ENCODE measurements around the gene GGCX. TPM values are rescaled to one million over a fixed set of nuclear protein-coding genes. Genes with fewer than 3 reads are reported as not detected.

The GGCX gene
- 40.5 to 44.4 TPM (median 42.6 TPM) in 5 replicates for total RNA-seq (2022; extraction: Qiagen RNA extraction)

GRCh38 chr2:85561280-85562212 lies at the start of gene GGCX:
Gene GGCX, minus strand, starts transcription at chr2:85561493. Its CDS starts 65 bp downstream, at chr2:85561428.

GRCh38 chr2:85602476-85603234 lies 41.4 kb upstream of the GGCX start, which contains the start of gene TMEM150A:
Gene TMEM150A, minus strand, starts transcription at chr2:85602698. Its CDS starts 750 bp downstream, at chr2:85601948.

GRCh38 chr2:85595301-85596025 lies 34.2 kb upstream of the GGCX start, which contains the start of gene RNF181:
Gene RNF181, plus strand, starts transcription at chr2:85595745. Its CDS starts 19 bp downstream, at chr2:85595764.

GRCh38 chr2:85584354-85584856 lies 23.1 kb upstream of the GGCX start, which contains the start of gene VAMP5:
Gene VAMP5, plus strand, starts transcription at chr2:85584431. Its CDS starts 60 bp downstream, at chr2:85584491.

GRCh38 chr2:85577386-85578242 lies 16.3 kb upstream of the GGCX start, which contains the start of gene VAMP8:
Gene VAMP8, plus strand, starts transcription at chr2:85577586. Its CDS starts 61 bp downstream, at chr2:85577647.

GRCh38 chr2:85538507-85539360 lies 22.6 kb downstream of the GGCX start, which contains the start of gene MAT2A:
Gene MAT2A, plus strand, starts transcription at chr2:85539168. Its CDS starts 120 bp downstream, at chr2:85539288.

Other genes with a start within 250 kb of the GGCX start
- gene TGOLN2, start 233.5 kb downstream of the GGCX start, total RNA-seq (2022; extraction: Qiagen RNA extraction), result 84.4 to 110 TPM (median 95.0 TPM) in 5 replicates
- gene RETSAT, start 207.0 kb downstream of the GGCX start, total RNA-seq (2022; extraction: Qiagen RNA extraction), result 53.9 to 56.5 TPM (median 55.0 TPM) in 5 replicates
- gene ELMOD3, start 206.7 kb downstream of the GGCX start, total RNA-seq (2022; extraction: Qiagen RNA extraction), result 9.2 to 11.7 TPM (median 10.0 TPM) in 5 replicates
- gene CAPG, start 151.1 kb downstream of the GGCX start, total RNA-seq (2022; extraction: Qiagen RNA extraction), result 91.3 to 121 TPM (median 106 TPM) in 5 replicates
- 0.60 to 0.96 TPM (median 0.80 TPM) in 5 replicates for gene SH2D6, start 142.8 kb downstream of the GGCX start, total RNA-seq (2022; extraction: Qiagen RNA extraction)
- gene MAT2A, start 22.3 kb downstream of the GGCX start, total RNA-seq (2022; extraction: Qiagen RNA extraction), result 540 to 610 TPM (median 553 TPM) in 5 replicates
- 14.8 to 19.3 TPM (median 16.2 TPM) in 5 replicates for gene VAMP8, start 16.1 kb upstream of the GGCX start, total RNA-seq (2022; extraction: Qiagen RNA extraction)
- gene VAMP5, start 22.9 kb upstream of the GGCX start, total RNA-seq (2022; extraction: Qiagen RNA extraction), result 0.09 to 0.53 TPM (median 0.16 TPM) in 3 of 5 replicates, not detected in the others
- gene RNF181, start 34.3 kb upstream of the GGCX start, total RNA-seq (2022; extraction: Qiagen RNA extraction), result 169 to 199 TPM (median 193 TPM) in 5 replicates
- 12.3 to 17.2 TPM (median 16.1 TPM) in 5 replicates for gene TMEM150A, start 41.2 kb upstream of the GGCX start, total RNA-seq (2022; extraction: Qiagen RNA extraction)
- gene C2orf68, start 50.6 kb upstream of the GGCX start, total RNA-seq (2022; extraction: Qiagen RNA extraction), result 19.6 to 28.7 TPM (median 26.5 TPM) in 5 replicates
- 68.0 to 79.7 TPM (median 72.8 TPM) in 5 replicates for gene USP39, start 54.7 kb upstream of the GGCX start, total RNA-seq (2022; extraction: Qiagen RNA extraction)
- 0.10 to 0.25 TPM (median 0.12 TPM) in 5 replicates for gene SFTPB, start 106.7 kb upstream of the GGCX start, total RNA-seq (2022; extraction: Qiagen RNA extraction)
- gene GNLY, start 132.9 kb upstream of the GGCX start, total RNA-seq (2022; extraction: Qiagen RNA extraction), result 0.20 to 0.45 TPM (median 0.35 TPM) in 4 of 5 replicates, not detected in the other
- gene ATOH8, start 192.5 kb upstream of the GGCX start, total RNA-seq (2022; extraction: Qiagen RNA extraction), result 19.8 to 30.1 TPM (median 27.1 TPM) in 5 replicates

All from A549 treated with AZD2906 at 1 μM for 4 hours (cell line).